HG03159 (cell line): Measurements from ENCODE around the gene ANKRD44.
A peak's percentile ranks its signal among the peaks of the same experiment; 100 is the strongest.
"Not testable (repeated sequence)": the region's sequence is repeated elsewhere in the genome, so short reads cannot be mapped to it uniquely, and the experiment has no call there.

ENCODE experiments used
- ATAC-seq: cut with Tn5 transposase; IDR thresholded peaks from one replicate; pipeline ENCODE4 v1.9.1; 2021; ENCODE audit warnings: mild to moderate bottlenecking, moderate library complexity; ENCODE audit not compliant: unreplicated experiment

The ANKRD44 gene

DNA sequence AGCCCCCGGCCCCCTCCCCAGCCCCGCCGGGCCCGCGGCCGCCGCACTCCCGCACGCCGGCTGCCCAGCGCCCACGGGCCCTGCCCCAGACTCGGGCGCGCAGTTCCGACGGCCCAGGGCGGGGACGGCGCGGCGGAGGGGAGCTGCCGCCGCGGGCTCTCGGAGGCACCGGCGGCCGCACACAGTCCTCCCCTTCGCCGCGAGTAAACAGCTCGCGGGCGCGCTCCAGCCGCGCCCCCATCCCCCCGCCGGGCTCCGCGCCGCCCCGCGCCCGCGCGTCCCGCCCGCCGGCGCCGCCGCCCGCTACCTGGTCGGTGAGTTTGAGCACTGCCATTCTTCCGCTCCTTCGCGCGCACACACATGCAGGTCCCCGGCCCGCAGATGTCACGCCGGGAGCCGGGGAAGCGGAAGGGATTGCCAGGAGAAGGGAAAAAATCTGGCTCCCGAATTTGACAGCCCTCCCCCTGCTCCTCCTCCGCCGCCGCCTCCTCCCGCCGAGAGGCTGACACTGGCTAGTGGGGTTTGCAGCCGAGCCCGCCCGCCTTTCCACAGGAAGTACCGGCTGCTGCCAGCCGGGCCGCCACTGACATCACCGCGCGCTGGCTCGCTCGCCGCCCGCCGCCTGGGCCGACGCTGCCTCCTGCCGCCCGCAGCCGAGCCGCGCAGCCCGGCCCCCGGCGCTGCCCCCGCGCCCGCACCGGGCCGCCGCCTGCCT, at the start of gene ANKRD44:
Gene ANKRD44, minus strand, starts transcription at position 510 of the 715 bp plus-strand sequence. Its CDS starts 176 bp downstream, at position 334.
- peak; percentile 71 for ATAC-seq

DNA sequence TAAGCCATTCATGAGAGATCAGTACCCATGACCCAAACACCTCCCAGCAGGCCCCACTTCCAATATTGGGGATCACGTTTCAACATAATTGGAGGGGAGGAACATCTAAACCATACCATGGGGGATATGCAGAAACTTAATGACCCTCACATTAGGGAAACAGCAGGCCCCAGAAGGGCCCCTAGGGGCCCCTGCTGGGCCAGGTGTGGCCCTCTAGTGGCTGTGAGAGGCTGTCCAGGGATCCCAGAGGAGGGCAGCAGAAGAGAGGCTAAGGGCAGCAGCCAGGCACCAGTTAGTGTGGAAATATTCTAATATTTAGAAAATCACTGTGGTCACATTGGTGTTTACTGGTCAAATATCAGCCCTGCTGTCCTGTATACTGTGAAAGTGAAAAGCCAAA, 49.3 kb upstream of the ANKRD44 start:
- ATAC-seq: no peak

- no peak for ATAC-seq
These were observed 48.4 kb upstream of the ANKRD44 start for GRCh38 chr2:197358931-197359330.

DNA sequence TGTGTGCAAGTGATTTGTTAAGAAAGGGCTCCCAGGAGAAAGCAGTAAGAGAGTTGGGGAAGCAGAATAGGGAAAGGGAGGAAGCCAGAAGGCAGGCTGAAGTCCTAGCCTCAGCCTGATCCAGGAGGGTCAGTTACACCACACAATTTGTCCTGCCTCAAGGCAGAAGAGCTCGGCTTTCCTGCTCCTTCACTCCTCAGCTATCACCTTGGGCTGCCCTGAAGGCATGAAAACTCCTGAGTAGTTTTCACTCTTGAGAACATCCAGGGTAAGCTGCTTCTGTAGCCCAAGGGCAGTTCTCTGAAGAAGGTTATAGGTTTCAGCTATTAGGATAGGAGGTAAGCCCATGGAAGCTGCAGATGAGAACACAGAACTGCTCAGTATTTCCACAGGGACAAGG, 47.4 kb upstream of the ANKRD44 start:
- ATAC-seq: no peak

GRCh38 chr2:197356136-197356535, 45.6 kb upstream of the ANKRD44 start:
- ATAC-seq: no peak

GRCh38 chr2:197354169-197354558, 43.6 kb upstream of the ANKRD44 start:
- ATAC-seq: no peak

- ATAC-seq: no peak
These were observed 43.0 kb upstream of the ANKRD44 start for GRCh38 chr2:197353393-197354168.

DNA sequence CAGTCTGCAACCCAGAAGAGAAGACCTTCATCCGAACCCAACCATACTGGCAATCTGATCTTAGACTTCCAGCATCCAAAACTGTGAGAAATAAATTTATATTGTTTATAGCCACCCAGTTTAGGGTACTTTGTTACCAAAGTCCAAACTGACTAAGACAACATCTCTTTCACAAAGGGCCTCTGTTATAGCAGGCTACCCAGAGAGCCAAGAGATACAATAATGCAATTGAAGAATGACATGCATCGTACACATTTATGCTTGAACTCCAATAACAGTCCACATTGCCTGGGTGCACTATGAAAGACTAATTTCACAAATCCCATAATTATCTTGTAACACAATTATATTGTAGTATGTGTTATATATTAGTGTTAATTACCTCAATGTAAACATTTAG, 39.1 kb upstream of the ANKRD44 start:
- ATAC-seq: no peak

- ATAC-seq: no peak
These were observed 38.3 kb upstream of the ANKRD44 start for GRCh38 chr2:197348721-197349360.

DNA sequence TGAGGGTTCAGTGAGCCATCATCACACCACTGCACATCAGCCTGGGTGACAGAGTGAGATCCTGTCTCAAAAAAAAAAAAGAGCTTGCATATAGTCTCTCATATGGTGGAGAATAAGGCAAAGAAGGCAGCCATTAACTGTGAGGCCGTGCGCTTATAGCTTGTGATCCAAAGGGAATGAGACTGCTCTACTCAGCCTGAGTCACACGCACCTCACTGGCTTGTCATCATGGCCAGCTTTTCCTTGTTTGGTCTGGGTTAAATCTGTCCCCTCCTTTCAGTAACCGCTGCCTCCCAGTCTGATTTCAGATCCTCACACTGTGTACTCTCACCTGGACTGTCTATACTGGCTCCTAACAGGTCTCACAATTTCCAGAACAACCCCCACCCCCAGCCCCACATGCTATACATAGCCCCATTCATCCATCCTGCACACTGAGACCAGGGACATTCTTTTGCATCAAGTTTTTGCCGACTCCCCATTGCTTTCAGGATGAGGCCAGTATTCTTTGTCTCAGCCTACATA, 35.3 kb upstream of the ANKRD44 start:
- ATAC-seq: no peak

DNA sequence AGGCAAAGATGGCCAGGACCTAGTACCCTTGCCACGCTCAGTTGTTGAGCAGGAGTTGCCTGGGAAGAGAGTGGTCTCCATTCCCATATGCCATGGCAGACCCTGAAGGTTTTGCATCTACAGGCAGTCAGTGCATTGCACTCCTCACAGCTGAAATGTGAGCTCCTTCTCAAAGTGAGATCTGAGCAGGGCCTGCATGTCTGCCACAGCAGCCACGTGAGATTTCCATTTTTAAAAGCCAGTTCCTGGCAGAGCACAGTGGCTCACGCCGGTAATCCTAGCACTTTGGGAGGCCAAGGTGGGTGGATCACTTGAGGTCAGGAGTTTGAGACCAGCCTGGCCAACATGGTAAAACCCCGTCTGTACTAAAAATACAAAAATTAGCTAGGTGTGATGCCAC, 33.4 kb upstream of the ANKRD44 start:
- ATAC-seq: not testable (repeated sequence)

GRCh38 chr2:197340591-197340990, 30.0 kb upstream of the ANKRD44 start:
- ATAC-seq: no peak

DNA sequence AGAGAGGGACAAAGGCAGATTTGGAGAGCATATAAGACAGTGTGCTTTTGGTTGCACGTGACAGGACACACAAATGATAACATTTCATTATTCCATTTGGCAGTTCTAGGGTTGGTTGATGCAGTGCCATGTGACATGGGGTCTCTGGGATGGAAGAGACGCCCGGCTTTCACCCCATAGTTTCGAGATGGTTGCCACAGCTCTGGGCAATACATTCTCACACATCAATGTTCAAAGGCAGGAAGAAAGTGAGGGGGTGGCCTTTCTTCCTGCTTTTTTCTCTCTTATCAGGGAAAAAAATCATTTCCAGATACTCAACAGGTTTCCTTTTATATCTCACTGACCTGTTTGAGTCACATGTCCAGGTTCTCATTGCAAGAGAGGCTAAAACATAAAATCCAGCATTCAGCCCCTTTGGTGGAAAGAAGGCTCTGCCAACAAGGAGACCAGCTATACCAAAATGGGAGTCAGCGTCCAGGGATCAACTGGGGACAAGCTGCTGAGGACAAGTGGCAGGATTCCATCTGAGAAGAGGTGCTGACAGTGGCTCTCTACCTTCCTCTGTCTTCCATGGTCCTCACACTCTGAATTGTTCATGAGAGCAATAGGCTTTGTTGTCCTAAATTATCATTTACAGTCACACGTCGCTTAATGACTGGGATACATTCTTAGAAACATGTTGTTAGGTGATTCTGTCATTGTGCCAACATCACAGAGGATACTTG, 29.1 kb upstream of the ANKRD44 start:
- ATAC-seq: no peak

DNA sequence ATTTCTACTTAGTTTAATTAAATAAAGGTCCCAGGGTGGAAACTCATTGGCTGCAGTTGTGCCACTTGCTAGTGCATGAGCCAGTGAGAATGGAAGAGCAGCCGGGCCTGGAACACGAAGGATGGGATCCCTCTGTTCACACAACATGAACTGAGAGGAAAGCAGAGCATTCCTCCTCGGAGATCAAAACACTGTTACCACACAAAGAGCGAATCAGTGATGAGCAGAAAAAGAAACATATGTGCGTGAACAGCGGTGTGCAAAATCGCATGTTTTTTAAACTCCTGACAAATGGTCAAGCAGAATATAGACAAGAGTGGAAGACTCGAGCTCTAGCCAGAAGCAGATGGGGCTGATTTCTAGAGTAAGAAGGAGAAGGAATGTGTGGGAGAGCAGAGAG, 28.4 kb upstream of the ANKRD44 start:
- ATAC-seq: no peak

- no peak for ATAC-seq
These were observed 22.1 kb upstream of the ANKRD44 start for GRCh38 chr2:197332641-197333040.

GRCh38 chr2:197328461-197328860, 17.9 kb upstream of the ANKRD44 start:
- no peak for ATAC-seq

DNA sequence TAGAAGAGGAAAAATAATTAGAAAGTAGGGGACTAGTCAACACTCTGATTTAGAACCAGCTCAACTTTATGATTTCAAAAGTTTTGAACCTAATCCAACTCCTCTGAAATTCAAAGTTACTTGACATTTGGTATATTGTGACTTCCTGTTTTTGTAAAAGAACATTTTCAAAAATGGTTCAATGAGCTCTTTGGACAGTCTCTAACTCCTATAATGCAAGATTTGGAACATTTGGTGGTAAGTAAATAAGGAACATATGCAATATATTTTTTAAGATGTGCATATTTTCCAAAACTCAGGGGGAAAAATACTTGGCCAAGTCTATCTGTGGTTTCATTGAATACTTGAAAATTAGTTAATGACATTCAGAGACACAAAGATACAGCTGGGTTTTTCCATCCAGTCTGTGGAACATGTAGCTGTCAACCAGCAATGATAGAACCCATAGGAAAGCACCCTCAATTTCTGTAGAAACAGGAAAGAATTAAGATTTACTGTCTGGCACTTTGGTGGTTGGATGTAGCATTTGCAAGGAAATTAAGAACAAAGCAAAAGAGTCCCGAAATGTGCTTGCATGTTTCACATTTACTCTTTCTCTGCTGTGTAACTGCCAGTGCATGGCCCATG, 17.0 kb upstream of the ANKRD44 start:
- ATAC-seq: no peak

GRCh38 chr2:197327073-197327471, 16.5 kb upstream of the ANKRD44 start:
- ATAC-seq: no peak

DNA sequence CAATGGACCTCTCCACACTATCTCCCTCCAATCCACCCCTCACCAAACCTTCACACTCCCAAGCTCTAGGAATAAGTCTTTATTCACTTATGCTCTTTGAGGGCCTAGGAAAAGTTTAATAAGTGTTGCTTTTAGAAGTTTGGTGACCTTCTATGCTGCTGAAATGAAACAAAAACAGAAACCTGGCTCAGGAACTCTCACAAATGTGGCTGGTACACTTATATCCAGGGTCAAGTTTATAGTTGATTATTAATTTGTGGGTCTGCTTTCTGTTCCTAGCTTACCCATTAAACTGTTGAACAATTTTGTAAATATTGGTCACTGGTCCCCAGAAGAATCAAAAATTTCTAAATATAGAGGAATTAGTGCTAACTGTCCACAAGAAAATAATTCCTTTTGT, 14.2 kb upstream of the ANKRD44 start:
- peak; percentile 91 for ATAC-seq
